Smooth muscle cell (in vitro differentiated cells): ENCODE results near the gene KCNMA1. TPM values are rescaled to one million over a fixed set of nuclear protein-coding genes. Genes with fewer than 3 reads are reported as not detected.

Source experiments
- DNase-seq: peaks from one replicate; lab custom pipeline; 2025; ENCODE audit not compliant: unreplicated experiment; lab: John Stamatoyannopoulos, UW
- H2AFZ ChIP-seq: fragments of 200-600 bp; sonication (generic); 2 replicates; pipeline ENCODE4 v1.6.0; 2016; ENCODE audit warnings: antibody characterized with exemption, low read depth, mild to moderate bottlenecking
- H3F3A ChIP-seq: fragments of 200-600 bp; sonication (generic); 2 replicates; pipeline ENCODE4 v1.6.0; 2017; ENCODE audit warnings: antibody characterized with exemption, low read depth
- H3K27ac ChIP-seq: fragments of 200-600 bp; sonication (generic); 2 replicates; pipeline ENCODE4 v1.5.1; 2016; ENCODE audit warnings: low read depth, mild to moderate bottlenecking
- H3K27me3 ChIP-seq: fragments of 200-600 bp; sonication (generic); 2 replicates; pipeline ENCODE4 v1.6.1; 2016; ENCODE audit warnings: low read depth, mild to moderate bottlenecking
- H3K36me3 ChIP-seq: fragments of 200-600 bp; sonication (generic); 2 replicates; pipeline ENCODE4 v1.5.1; 2016; ENCODE audit warnings: low read depth
- H3K4me1 ChIP-seq: fragments of 200-600 bp; sonication (generic); 2 replicates; pipeline ENCODE4 v1.5.1; 2016; ENCODE audit warnings: low read depth
- H3K4me2 ChIP-seq: fragments of 200-600 bp; sonication (generic); 2 replicates; pipeline ENCODE4 v1.6.0; 2016; ENCODE audit warnings: mild to moderate bottlenecking
- H3K4me3 ChIP-seq: fragments of 200-600 bp; sonication (generic); 2 replicates; pipeline ENCODE4 v1.5.1; 2016; ENCODE audit warnings: mild to moderate bottlenecking
- H3K79me2 ChIP-seq: fragments of 200-600 bp; sonication (generic); 2 replicates; pipeline ENCODE4 v1.6.0; 2016; ENCODE audit warnings: low read depth, mild to moderate bottlenecking
- H3K9ac ChIP-seq: fragments of 200-600 bp; sonication (generic); 2 replicates; pipeline ENCODE4 v1.6.0; 2016; ENCODE audit warnings: low read depth
- H3K9me3 ChIP-seq: fragments of 200-600 bp; sonication (generic); replicated peaks from 2 replicates; pipeline ENCODE4 v1.5.1; 2016; ENCODE audit warnings: low read depth
- H4K20me1 ChIP-seq: fragments of 200-600 bp; sonication (generic); 2 replicates; pipeline ENCODE4 v1.6.0; 2016; ENCODE audit warnings: low read depth
- WGBS: methylation state at CpG from one replicate; pipeline ENCODE4 v1.1.7; 2016; ENCODE audit warnings: low lambda C conversion rate; 5-methylcytosine and 5-hydroxymethylcytosine counted together
- polyA plus RNA-seq: library from polyadenylated mRNA; unstranded; fragments of >200 nt; fragmentation: Nextera tagmentation; extraction: Ambion mirVana; gene quantifications from 2 replicates; pipeline ENCODE4 v1.2.1, GENCODE V29; 2016
- total RNA-seq: library from RNA; depleted of rRNA; stranded (reverse); fragments of >200 nt; gene quantifications from 2 replicates; pipeline ENCODE4 v1.2.3, GENCODE V29; 2014
- TF ChIP-seq, protein P1 (sequence below): fragments of 200-600 bp; sonication (generic); IDR thresholded peaks from 2 replicates; pipeline ENCODE4 v1.5.1; 2017; ENCODE audit warnings: borderline replicate concordance, mild to moderate bottlenecking, antibody characterized with exemption; ENCODE audit not compliant: insufficient read depth, poor library complexity, severe bottlenecking

KCNMA1 gene
- total and polyA plus RNA-seq, 2 experiments from 2014 or later = 9.1 to 23.4 TPM

DNA sequence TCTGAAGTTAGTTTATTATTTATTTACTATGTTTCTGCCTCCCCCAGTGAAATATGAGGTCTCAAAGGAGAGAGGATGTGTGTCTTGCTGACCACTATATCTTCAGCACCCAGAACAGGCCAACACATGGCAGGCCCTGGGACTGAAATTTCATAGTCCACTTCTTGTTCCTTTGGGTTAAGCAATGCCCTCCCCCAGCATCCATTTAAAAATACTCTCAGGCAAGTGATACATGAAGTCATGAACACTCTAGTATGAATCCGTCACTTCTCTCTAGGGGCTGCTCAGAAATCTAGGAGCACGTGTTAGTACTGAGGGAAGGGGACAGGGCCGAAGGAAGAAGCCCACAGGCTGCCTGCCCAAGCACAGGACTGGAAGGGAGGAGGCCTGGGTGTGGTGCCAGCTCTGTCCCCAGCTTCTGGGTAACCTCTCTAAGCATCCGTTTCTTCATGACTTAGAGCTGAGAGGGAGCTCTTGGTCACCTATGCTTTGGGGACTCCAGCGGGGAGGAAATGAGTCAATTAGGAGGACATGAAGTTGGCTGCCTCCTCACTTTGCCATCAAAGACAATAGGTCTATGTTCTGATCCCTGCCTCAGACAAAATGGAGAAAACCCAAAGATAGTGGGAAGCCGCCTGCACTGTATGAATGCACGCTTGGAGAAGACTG is 119.2 kb downstream of the KCNMA1 start:
- Histone ChIP-seq H3K27me3 (no peaks in the 10 kb centered on the region), H3K9me3 (no peaks in the 10 kb centered on the region), H4K20me1 (no peaks in the 10 kb centered on the region), H3K27ac (no peak overlapping the region), H3K9ac (no peak overlapping the region), H3K4me2 (no peak overlapping the region), H3K4me1 (peaks cover 8% of the 10 kb centered on the region), H3K36me3 (no peaks in the 10 kb centered on the region), H3K79me2 (no peaks in the 10 kb centered on the region), H2AFZ (no peak overlapping the region), H3F3A (peaks cover 12% of the 10 kb centered on the region), H3K4me3 (no peak overlapping the region)
- TF ChIP-seq, protein P1, sequence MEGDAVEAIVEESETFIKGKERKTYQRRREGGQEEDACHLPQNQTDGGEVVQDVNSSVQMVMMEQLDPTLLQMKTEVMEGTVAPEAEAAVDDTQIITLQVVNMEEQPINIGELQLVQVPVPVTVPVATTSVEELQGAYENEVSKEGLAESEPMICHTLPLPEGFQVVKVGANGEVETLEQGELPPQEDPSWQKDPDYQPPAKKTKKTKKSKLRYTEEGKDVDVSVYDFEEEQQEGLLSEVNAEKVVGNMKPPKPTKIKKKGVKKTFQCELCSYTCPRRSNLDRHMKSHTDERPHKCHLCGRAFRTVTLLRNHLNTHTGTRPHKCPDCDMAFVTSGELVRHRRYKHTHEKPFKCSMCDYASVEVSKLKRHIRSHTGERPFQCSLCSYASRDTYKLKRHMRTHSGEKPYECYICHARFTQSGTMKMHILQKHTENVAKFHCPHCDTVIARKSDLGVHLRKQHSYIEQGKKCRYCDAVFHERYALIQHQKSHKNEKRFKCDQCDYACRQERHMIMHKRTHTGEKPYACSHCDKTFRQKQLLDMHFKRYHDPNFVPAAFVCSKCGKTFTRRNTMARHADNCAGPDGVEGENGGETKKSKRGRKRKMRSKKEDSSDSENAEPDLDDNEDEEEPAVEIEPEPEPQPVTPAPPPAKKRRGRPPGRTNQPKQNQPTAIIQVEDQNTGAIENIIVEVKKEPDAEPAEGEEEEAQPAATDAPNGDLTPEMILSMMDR = no peak
- WGBS = 93% methylated on average over 7 of the region's 7 CpGs
- no peak for DNase-seq

DNA sequence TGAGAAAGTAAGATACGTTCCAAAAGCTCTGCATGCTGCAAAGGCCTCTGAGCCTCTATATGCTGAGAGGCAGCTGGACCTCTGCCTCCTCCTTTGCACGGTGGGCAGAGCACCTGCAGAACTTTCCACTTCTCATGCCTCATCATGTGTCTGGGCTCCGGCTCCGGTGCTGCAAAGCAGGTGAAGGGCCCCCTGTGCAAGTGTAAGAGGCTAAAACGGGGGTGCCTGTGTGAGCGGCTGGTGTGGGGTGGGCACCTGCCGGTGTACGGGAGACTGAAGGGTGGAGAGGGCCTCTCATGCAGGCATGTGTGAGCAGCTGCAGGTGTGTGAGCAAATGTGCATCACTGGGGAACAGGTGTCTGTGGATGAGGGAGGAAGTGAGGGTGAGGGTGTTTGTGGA is 121.0 kb downstream of the KCNMA1 start:
- peaks cover 25% of the 10 kb centered on the region for H3K4me1 ChIP-seq
- H3K36me3 ChIP-seq = no peaks in the 10 kb centered on the region
- TF ChIP-seq, protein P1 = no peak
- H3K9ac ChIP-seq = no peak overlapping the region
- no peaks in the 10 kb centered on the region for H4K20me1 ChIP-seq
- no peaks in the 10 kb centered on the region for H3K79me2 ChIP-seq
- no peak overlapping the region for H3K4me3 ChIP-seq
- no peak overlapping the region for H3K4me2 ChIP-seq
- no peak overlapping the region for H2AFZ ChIP-seq
- no peak for DNase-seq
- no peak overlapping the region for H3K27ac ChIP-seq
- H3K9me3 ChIP-seq = no peaks in the 10 kb centered on the region
- WGBS = 94% methylated on average over 8 of the region's 8 CpGs
- H3K27me3 ChIP-seq = no peaks in the 10 kb centered on the region
- H3F3A ChIP-seq = peaks cover 27% of the 10 kb centered on the region

DNA sequence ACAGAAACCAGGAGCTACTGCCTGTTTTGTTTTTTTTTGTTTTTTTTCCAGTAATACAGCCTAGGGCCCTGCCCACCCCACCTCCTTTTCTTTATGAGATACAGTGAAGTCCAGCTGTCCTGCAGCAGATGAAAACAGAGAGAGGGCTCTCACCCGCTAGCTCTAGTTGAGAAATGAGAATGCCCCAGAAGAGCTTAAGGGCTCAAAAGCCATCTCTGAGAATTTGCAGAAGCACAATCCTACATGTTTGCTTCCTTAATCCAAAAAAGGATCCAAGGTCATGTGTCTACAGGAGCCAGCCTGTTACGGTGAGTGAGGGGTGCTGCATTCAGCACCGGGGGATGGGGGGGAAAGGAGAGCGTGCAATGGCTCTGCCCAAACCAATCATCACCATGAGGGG is 122.7 kb downstream of the KCNMA1 start:
- peak overlapping the region; percentile 53 for H3K4me2 ChIP-seq
- no peaks in the 10 kb centered on the region for H4K20me1 ChIP-seq
- peaks cover 40% of the 10 kb centered on the region for H3F3A ChIP-seq
- 59% methylated on average over 4 of the region's 4 CpGs for WGBS
- H3K79me2 ChIP-seq = no peaks in the 10 kb centered on the region
- H3K4me1 ChIP-seq = peaks cover 27% of the 10 kb centered on the region
- TF ChIP-seq, protein P1 = no peak
- no peak for DNase-seq
- H2AFZ ChIP-seq = no peak overlapping the region
- no peak overlapping the region for H3K9ac ChIP-seq
- no peaks in the 10 kb centered on the region for H3K36me3 ChIP-seq
- peak overlapping the region; percentile 51 for H3K27ac ChIP-seq
- no peaks in the 10 kb centered on the region for H3K27me3 ChIP-seq
- H3K4me3 ChIP-seq = no peak overlapping the region
- no peaks in the 10 kb centered on the region for H3K9me3 ChIP-seq

DNA sequence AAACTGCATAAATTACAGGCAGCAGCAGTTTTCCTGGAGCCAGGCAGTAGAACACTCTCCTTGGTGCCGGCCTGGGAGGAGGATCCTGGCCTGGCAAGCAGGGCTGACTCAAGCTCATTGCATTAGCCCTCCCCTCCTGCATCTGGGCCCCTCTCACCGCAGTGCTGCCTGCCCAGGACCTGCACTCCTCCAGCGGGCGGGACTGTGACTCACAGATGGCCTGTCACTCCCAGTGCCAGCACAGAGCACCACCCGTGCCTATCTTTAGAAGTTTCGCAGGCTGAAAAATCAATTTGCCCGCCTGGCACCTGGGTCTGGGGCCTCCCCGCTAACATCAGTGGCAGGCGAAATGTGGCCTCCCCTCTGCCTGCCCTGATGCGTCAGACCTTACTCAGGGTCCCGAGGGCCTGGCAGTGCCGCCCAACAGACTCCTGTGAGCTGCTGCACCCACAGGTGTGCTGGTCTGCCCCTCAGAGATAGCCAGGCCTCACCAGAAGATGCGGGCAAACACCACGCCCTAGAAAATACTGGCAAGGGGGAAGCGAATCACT is 123.8 kb downstream of the KCNMA1 start:
- Histone ChIP-seq H2AFZ (peak overlapping the region; percentile 49), H3K9ac (no peak overlapping the region), H3K4me3 (no peak overlapping the region), H3F3A (peaks cover 41% of the 10 kb centered on the region), H3K4me2 (peak overlapping the region; percentile 56), H3K27me3 (no peaks in the 10 kb centered on the region), H3K36me3 (no peaks in the 10 kb centered on the region), H3K4me1 (peaks cover 27% of the 10 kb centered on the region), H3K9me3 (no peaks in the 10 kb centered on the region), H3K27ac (peak overlapping the region; percentile 51), H3K79me2 (no peaks in the 10 kb centered on the region), H4K20me1 (no peaks in the 10 kb centered on the region)
- TF ChIP-seq, protein P1 = no peak
- peak; percentile 59 for DNase-seq
- WGBS = 56% methylated on average over 15 of the region's 15 CpGs
